HUDEP-2 (cell line): ENCODE data around the gene MMP25.
"Not testable (repeated sequence)": the region's sequence is repeated elsewhere in the genome, so short reads cannot be mapped to it uniquely, and the experiment has no call there.

Source experiments
- DNase-seq, 76 experiments: peaks; one replicate each; lab custom pipeline; 2025; ENCODE audit not compliant: unreplicated experiment in 76 of 76; lab: John Stamatoyannopoulos, UW

Gene MMP25

DNA sequence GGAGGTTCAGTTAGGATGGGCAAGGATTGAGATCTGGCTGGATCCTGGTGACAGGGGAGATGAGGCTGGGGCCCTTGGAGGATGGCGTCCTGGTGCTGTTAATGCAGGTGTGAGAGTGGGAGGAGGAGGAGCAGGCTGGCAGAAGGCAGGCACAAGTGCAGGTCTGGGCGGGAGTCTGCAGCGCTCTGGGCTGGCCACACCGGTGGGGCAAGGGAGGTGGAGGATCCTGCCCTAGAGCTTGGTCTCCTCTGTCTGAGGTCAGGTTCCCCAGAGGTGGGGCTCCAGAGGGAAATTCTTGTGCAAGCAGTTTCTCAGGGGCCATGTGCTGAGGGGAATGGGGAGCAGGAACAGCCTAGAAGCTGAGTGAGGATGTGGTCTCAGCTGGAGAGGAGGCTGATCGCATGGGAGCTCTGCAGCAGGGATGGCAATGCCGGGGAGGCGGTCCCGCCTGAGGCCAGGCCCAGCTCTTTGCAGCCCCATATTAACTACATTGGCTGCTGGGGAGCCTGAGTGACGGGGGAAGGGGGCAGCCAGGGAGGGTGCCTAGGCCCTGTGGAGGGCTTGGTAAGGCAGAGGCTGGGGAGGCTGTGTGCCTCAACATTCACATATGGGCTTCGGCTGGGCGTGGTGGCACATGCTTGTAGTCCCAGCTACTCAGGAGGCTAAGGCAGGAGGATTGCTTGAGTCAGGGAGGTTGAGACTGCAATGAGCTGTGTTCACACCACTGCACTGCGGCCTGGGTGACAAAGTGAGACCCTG, 6.4 kb downstream of the MMP25 start:
- DNase-seq = not testable (repeated sequence)

DNA sequence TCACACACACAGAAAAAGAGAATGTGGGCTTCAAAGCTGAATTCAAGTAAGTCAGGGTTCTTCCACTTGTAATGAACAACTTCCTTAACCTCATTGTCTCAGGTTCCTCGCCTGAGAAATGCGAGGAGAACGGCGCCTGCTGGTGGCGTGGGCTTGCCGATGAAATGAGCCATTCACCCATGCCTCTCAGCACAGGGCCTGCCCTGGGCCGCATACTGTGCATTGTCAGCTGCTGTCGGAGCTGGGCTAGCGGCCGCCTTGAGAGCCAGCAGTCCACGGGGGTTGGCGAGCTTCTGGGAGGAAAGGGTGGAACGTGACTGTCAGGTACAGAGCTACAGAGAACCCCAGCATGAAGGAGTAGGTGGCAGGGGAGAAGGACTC, 7.0 kb downstream of the MMP25 start:
- DNase-seq = not testable (repeated sequence)

DNA sequence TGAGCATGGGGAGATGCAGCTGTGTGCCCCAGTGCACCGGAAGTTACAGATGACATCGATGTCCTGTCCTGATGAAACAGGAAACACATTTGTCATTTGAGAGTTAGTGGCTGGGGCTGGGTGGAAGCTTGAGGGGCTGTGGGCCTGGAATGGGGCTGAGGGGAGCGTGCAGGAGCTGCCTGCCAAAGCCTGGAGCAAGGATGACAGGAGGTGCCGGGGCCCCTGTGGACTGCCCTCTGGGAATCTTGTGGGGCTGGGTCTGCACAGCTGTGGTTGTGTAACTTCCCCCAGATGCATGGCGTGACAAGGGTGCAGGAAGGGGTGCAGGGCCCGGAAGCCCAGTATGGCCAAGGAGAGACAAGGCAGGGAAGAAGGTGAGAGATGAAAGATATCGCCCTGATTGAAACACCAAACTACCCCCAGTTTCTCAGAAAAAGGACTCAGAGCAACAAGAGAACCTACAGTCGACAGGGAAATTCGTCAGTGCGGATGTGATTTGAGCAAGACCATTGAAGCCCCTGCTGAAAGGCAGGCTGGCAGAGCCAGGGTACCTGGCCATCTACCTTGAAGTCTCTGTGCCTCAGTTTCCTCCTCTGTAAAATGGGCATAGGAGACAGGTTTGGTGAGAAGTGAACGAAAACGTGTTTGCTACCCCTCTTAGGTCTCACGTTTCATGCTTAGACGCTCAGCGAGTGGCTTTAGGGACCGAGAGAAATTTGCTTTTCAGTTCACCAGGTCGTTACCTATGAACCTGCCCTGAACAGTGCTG, 8.8 kb downstream of the MMP25 start:
- DNase-seq = no peak

DNA sequence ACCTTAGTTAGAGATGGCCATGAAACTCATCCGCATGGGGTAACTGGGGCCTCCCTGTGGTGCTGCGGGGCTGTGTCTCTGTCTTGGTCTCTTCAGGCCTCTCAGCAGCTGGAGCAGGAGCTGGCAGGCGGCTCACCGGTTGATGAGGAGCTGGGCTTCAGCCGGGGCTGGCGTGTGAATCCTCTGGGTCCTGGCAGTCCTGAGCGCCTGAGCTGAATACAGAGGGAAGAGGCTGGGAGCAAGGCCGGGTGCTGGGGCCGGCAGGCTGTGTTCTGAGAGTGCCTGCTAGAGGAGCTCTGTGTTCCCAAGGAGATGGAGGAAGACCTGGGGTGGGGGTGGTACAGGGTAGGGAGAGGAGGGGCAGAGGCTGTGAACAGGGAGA, 9.4 kb downstream of the MMP25 start:
- DNase-seq = not testable (repeated sequence)

DNA sequence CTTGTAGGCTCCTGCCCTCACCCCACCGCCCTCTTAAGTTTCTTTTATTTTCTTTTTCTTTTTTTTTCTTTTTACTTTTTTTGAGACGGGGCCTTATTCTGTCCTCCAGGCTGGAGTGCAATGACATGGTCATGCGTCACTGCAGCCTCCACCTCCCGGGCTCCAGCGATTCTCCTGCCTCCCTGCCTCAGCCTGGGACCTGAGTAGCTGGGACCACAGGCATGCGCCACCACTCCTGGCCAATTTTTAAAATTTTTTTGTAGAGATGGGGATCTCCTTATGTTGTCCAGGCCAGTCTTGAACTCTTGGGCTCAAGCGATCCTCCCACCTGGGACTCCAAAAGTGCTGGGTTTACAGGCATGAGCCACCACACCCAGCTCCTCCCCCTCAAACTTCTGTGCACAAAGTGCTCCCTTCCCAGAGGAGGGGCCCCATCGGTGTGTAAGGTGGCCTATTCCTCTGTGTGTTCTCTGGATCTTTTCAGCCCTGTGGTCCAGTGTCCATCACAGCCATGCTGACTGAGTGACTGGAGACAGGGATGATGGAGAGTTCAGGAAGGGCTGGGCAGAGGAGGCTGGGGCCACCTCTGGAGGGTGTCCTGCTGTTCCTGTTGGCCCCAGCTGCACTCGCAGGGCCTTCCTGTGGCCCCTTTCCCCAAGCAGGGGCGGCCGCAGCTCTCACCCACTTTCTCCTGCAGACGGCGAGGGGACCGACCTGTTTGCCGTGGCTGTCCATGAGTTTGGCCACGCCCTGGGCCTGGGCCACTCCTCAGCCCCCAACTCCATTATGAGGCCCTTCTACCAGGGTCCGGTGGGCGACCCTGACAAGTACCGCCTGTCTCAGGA, 10.2 kb downstream of the MMP25 start:
- DNase-seq = no peak

DNA sequence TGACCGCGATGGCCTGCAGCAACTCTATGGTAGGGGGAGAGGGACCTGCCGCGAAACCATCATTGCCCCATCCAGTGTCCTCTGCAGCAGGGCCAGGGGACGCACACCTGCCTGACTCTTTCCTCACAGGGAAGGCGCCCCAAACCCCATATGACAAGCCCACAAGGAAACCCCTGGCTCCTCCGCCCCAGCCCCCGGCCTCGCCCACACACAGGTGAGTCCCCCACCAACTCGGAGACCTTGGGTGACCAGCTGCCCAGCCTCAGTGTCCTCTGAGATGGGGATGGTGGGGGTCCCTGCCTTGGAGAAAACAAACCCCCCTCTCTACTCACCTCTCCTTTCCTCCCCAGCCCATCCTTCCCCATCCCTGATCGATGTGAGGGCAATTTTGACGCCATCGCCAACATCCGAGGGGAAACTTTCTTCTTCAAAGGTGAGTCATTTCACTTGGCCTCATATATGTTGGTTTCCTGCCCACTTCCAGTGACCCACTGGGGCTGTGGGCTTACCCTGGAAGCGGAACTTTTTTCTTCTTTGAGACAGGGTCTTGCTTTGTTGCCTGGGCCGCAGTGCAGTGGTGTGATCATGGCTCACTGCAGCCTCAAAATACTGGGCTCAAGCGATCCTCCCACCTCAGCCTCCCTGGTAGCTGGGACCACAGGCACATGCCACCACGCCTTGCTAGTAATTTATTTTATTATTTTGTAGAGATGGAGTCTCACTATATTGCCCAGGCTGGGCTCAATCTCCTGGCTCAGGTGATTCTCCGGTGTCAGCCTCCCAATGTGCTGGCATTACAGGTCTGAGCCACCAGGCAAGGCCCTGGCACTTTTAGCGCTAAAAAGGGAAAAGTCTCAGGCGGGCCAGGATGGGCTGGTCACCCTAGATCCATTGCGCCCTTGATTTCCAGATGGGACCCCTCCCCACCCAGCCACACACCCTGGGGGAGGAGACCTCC, 11.1 kb downstream of the MMP25 start:
- no peak for DNase-seq

DNA sequence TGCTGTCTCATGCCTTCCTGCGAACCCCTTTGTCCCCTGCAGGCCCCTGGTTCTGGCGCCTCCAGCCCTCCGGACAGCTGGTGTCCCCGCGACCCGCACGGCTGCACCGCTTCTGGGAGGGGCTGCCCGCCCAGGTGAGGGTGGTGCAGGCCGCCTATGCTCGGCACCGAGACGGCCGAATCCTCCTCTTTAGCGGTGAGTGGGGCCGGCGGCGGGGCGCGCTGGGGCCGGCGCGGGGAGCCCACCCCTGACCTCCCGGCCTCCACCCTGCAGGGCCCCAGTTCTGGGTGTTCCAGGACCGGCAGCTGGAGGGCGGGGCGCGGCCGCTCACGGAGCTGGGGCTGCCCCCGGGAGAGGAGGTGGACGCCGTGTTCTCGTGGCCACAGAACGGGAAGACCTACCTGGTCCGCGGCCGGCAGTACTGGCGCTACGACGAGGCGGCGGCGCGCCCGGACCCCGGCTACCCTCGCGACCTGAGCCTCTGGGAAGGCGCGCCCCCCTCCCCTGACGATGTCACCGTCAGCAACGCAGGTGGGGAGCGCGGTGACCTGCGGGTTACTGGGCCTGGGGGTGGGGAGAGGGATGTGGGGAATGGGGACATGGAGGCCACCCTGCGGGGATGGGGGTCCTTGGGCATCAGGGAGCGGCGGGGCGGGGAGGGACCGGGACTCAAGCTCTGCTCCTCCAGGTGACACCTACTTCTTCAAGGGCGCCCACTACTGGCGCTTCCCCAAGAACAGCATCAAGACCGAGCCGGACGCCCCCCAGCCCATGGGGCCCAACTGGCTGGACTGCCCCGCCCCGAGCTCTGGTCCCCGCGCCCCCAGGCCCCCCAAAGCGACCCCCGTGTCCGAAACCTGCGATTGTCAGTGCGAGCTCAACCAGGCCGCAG, 12.0 kb downstream of the MMP25 start:
- peak in 11 of 76 experiments; percentile 5 to 44 (median 16) for DNase-seq

DNA sequence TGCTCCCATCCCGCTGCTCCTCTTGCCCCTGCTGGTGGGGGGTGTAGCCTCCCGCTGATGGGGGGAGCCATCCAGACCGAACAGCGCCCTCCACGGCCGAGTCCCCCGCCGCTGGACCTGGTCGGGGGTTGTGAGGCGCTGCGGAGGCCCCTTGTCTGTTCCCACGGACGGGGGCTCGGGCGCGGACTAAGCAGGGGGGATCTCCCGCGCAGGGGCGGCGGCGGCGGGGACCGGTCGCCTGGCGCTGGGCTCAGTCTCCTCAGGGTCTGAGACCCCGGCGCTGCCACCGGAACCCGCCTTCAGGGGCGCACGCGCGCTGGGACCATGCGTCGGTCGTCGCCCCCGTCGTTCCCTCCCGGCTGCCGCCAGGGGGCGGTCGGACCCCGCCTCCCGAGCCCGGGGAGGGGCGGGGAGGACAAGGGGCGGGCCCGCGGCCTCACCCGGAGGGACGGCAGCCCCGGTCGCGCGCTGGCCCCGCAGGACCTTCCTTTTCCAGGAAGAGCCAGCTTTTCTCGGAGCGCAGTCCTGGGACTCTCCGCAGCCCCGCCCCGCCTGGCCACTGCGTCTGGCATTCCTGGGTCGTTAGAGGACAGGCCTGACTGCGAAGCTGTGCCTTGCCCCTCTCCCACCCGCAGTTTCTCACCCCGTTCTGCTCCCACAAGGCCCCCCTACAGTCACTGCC, 12.8 kb downstream of the MMP25 start:
- DNase-seq = peak in 68 of 76 experiments; percentile 8 to 84 (median 62)

DNA sequence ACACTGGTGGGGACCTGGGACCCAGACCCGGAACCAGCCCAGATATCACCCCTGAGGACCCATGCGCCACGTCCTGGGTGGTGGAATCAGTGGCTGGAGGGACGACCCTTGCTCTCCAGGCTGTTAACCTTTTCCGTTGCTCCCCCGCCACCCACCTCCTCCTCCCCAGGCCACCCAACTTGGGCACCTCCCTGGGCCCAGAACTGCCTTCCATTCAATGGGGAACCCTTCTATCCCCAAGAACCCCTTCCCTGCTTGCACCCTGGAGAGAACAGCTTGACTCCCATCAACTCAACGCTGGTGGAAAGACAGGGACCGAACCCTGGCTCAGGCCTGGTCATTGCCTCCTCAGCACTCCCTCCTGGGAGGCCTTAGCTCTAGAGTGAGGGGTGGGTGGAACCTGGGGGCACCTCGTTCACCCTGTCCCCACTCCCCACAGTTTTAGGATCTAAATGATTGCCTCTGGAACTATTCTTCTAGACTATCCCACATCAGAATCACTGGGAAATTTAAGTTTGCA, 13.4 kb downstream of the MMP25 start:
- DNase-seq = no peak

DNA sequence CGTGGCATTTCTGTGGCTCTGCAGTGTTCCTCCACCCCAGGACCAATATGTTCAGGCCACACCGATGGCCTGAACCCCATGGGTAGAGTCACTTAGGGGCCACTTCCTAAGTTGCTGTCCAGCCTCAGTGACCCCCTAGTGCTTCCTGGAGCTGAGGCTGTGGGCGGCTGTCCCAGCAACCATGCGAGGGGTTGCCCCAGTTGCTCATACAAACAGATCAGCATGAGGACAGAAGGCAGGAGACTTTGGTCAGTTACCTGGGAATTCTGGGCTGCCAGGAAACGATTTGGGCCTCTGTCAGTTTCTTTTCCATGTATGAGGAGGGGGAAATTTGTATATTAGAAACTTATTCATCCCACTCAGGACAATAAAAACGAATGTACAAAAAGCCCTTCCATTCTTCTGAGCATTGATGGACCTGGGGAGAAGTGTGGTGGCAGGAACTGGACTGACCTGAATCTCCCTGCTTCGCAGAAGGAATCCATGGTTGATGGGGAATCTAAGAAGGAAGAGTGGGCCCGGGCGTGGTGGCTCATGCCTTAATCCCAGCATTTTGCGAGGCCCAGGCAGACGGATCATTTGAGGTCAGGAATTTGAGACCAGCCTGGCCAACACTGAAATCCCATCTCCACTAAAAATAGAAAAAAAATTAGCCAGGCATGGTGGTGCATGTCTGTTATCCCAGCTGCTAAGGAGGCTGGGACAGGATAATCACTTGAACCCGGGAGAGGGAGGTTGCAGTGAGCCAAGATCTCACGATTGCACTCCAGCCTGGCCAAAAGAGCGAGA, 14.2 kb downstream of the MMP25 start:
- DNase-seq = no peak

DNA sequence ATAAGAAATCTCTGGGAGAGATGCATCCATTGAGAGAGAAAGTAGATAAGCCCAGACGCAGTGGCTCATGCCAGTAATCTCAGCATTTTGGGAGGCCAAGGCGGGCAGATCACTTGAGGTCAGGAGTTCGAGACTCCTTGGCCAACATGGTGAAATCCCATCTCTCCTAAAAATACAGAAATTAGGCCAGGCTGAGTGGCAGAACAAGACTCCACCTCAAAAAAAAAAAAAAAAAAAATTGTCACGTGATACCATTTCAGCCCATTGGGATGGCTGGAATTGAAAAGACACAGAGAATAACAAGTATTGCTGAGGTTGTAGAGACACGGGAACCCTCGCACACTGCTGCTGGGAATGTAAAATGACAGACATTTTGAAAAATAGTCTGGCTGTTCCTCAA, 16.2 kb downstream of the MMP25 start:
- DNase-seq = no peak

DNA sequence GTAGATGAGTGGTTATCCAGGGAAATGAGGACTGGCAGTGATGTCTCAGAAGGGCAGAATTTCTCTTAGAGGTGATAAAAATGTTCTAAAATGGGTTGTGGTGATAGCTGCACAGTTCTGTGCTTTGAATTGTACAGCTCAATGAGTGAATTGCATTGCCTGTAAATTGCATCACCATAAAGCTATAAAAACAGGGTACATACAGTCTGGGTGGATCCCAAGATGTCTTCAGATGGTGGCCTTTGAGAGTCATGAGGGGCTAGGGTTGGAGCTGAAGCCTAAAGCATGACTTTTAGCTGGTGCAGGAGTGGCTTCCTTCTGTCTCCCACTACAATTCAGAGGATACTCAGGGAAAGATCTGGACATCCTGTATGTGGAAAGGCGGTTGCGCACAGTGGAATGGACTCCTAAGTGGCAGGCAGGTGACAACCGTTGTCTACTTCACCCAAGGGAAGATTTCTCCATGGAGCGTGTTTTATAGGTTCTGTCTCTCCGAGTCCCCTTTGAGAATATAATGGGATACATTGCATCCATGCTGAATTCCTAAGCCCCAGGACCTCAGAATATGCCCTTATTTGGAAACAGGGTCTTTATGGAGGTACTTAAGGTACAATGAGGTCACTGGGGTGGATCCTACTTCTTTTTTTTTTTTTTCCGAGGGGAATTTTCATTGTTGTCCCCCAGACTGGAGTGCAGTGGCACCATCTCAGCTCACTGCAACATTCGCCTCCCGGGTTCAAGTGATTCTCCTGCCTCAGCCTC, 17.4 kb downstream of the MMP25 start:
- no peak for DNase-seq

DNA sequence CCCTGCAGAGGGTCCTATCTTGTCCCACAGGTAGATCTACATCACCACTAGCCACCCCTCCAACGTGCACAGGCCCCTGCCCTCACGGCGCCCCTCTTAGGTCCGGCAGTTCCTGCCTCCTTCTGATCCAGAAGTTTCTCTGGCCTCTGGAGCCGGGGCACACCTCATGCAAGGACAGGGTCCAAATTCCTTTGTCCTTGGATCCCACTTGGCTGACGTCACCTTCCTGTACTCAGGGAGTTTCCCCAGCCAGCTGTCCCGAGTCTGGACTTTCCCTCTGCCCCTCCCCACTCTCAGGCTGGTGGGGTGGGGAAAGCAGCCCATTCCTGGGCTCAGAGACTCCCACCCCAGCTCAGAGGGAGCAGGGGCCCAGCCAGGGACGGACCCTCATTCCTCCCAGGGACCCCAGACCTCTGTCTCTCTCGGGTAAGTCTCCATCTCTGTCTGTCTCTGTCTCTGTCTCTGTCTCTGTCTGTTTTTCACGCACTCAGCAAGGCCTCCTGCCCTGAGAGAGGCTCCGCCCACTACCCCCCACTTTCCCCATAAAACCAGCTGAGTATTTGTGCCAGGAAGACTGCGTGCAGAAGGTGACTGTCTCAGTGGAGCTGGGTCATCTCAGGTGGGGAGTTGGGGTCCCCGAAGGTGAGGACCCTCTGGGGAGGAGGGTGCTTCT, 18.8 kb downstream of the MMP25 start, which contains the start of gene IL32:
Gene IL32, plus strand, starts transcription at position 572 of the 673 bp plus-strand sequence. CDS start 172 bp downstream, outside the sequence.
- no peak for DNase-seq

DNA sequence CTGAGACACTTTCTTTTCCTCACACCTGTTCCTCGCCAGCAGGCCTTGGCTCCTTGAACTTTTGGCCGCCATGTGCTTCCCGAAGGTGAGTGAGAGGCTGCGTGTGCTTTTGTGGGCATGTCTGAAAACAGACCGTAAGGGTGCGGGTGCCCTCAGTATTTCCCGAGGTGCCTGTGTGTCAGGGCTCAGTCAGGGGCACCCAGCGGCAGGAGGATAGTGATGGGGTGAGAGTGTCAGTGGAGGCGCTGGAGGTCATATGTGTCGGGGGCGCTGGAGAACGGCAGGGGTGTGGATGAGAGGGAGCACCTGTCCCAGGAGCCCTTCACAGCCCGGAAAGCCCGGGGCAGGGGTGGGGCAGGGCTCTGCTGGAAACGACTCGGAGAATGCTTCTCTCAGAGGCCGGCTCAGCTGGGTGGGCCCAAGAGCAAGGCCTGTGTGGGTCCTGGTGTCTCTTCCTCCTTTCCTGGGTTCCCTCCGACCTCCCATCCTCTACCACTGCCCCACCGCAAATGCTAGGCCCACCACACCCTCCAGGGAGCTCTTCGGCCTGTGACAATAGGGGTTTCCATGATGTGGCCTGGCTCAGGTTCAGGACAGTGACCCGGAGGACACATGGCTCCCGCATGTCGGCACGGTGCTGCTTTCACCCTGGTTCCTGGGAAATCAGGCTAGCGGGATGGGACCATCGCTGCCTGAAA, 19.5 kb downstream of the MMP25 start:
- no peak for DNase-seq

DNA sequence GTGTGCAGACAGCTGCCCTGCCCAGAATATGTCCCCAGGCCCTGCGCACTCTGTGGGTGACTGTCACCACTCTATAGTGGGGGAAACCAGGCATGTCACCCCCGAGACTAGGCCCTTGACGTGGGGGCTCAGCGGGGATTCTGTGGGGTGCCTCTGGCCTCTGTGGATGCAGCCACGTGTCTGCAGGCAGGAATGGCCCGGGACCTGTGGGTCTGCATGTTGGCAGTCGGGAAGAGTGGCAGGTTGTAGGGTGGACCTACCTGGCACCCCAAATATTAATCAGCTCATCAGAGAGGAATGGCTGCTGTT, 20.0 kb downstream of the MMP25 start:
- DNase-seq = no peak

DNA sequence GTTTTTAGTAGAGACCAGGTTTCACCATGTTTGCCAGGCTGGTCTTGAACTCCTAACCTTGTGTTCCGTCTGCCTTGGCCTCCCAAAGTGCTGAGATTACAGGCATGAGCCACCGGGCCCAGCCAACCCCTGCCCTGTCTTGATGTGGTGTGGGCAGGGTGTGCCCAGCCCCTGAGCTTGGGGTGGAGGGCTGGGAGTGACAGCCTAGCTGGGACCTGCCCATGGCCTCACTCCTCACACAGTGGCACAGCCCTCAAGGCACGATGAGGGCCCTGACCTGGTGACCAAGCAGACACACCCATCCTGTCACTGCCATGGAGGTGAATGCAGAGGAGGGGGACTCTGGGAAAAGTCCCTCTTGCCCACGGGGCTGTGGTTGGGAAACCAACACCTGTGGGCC, 22.1 kb downstream of the MMP25 start:
- no peak for DNase-seq
